MCF 10A (cell line): ENCODE measurements around the gene SYNGR2. TPM values are rescaled to one million over a fixed set of nuclear protein-coding genes. Genes with fewer than 3 reads are reported as not detected.
A peak's percentile ranks its signal among the peaks of the same experiment; 100 is the strongest.

ENCODE experiments used
- BruUV-seq: library from RNA; stranded (reverse); fragments of 400-500 nt; replicated peaks from 2 replicates; lab custom pipeline; 2021; lab: Mats Ljungman, UMichigan
- CTCF ChIA-PET: fragments of 300-600 bp; sonication (Branson Sonifier 250); formaldehyde crosslinking; extraction: SDS; loops from one replicate; lab custom pipeline; 2021; ENCODE audit warnings: antibody characterized with exemption, inconsistent platforms; lab: Yijun Ruan, JAX
- POLR2A ChIA-PET: fragments of 300-600, 350-650 bp; sonication (Branson Sonifier 250); formaldehyde crosslinking; extraction: SDS; loops from one replicate; lab custom pipeline; 2020; ENCODE audit warnings: antibody characterized with exemption, inconsistent platforms; lab: Yijun Ruan, JAX
- DNase-seq: peaks from one replicate; pipeline ENCODE4 v3.0.0-alpha.2; 2018; ENCODE audit not compliant: unreplicated experiment
- H3K27ac Mint-ChIP-seq: one replicate; pipeline ENCODE4 v1.8.0; 2022; ENCODE audit warnings: mild to moderate bottlenecking, low read depth, mixed read lengths; ENCODE audit not compliant: unreplicated experiment
- H3K27me3 Mint-ChIP-seq: one replicate; pipeline ENCODE4 v1.8.0; 2022; ENCODE audit warnings: mixed read lengths; ENCODE audit not compliant: insufficient read depth, unreplicated experiment
- H3K36me3 Mint-ChIP-seq: one replicate; pipeline ENCODE4 v1.8.0; 2022; ENCODE audit warnings: mild to moderate bottlenecking, moderate library complexity, mixed read lengths; ENCODE audit not compliant: insufficient read depth, unreplicated experiment
- H3K4me1 Mint-ChIP-seq: one replicate; pipeline ENCODE4 v1.8.0; 2022; ENCODE audit warnings: mixed read lengths; ENCODE audit not compliant: insufficient read depth, unreplicated experiment
- H3K4me3 Mint-ChIP-seq: one replicate; pipeline ENCODE4 v1.8.0; 2022; ENCODE audit warnings: mild to moderate bottlenecking, moderate library complexity, mixed read lengths; ENCODE audit not compliant: unreplicated experiment
- H3K9me3 Mint-ChIP-seq: one replicate; pipeline ENCODE4 v1.8.0; 2022; ENCODE audit warnings: mixed read lengths; ENCODE audit not compliant: unreplicated experiment
- CTCF ChIP-seq: fragments of 200-600 bp; IDR thresholded peaks from one replicate; pipeline ENCODE4 v1.8.0; 2022; ENCODE audit warnings: antibody characterized with exemption, mild to moderate bottlenecking; ENCODE audit not compliant: unreplicated experiment
- intact Hi-C: fragments of 100-400 bp; cut with micrococcal nuclease; formaldehyde crosslinking; loops from 2 replicates; pipeline ENCODE4 v1.14.1; 2022
- total RNA-seq: library from RNA; stranded (reverse); gene quantifications from 2 replicates; pipeline ENCODE4 v1.2.3, GENCODE V29; 2022

The SYNGR2 gene
- total RNA-seq, 1 experiment from 2014 or later: 52.2 TPM

GRCh38 chr17:78186692-78187595 is 18.6 kb downstream of the SYNGR2 start, which contains the start of the genes AFMID and TK1:
TSS of gene AFMID (plus strand) at chr17:78187362. CDS start at chr17:78187371, 9 bp downstream.
TSS of gene TK1 (minus strand) at chr17:78187052. CDS start at chr17:78186994, 58 bp downstream.
- peak within 1 kb of the TSS; percentile 95 for H3K4me3 Mint-ChIP-seq
- no peaks in the 10 kb centered on the region for H3K9me3 Mint-ChIP-seq
- TF ChIP-seq CTCF: peak; percentile 71
- H3K4me1 Mint-ChIP-seq: peaks cover 12% of the 10 kb centered on the region
- no peaks in the 10 kb centered on the region for H3K27me3 Mint-ChIP-seq
- intact Hi-C loops: loop anchor here (1.0 kb wide), 1 partner anchor 27 kb away; the partner anchor contains the start of gene BIRC5
- ChIA-PET POLR2A (interaction anchor here (0.5 to 1.4 kb wide), 9 partner anchors 11 to 237 kb away, joined by 3 to 4 read pairs (median 3); no protein-coding TSS in a partner anchor), CTCF (interaction anchor here (0.5 to 1.5 kb wide), 13 partner anchors 10 to 680 kb away, joined by 3 to 8 read pairs (median 3); no protein-coding TSS in a partner anchor)
- DNase-seq: peak; percentile 97
- peaks cover 32% of the 10 kb centered on the region for H3K36me3 Mint-ChIP-seq
- H3K27ac Mint-ChIP-seq: peak within 1 kb of the TSS; percentile 67
- no TSS peak for BruUV-seq

- intact Hi-C loops: no loop called here
- no peak for DNase-seq
- ChIA-PET CTCF (no interaction called here), POLR2A (no interaction called here)
- peak overlapping the region; percentile 49 for H3K27ac Mint-ChIP-seq
- H3K36me3 Mint-ChIP-seq: peaks cover 54% of the 10 kb centered on the region
- TF ChIP-seq CTCF: no peak
- H3K4me1 Mint-ChIP-seq: peaks cover 5% of the 10 kb centered on the region
- no peaks in the 10 kb centered on the region for H3K27me3 Mint-ChIP-seq
- BruUV-seq: no TSS peak
- no peak overlapping the region for H3K4me3 Mint-ChIP-seq
- H3K9me3 Mint-ChIP-seq: no peaks in the 10 kb centered on the region
Observed at GRCh38 chr17:78196716-78197115, 28.3 kb downstream of the SYNGR2 start.

- no peak for DNase-seq
- H3K27me3 Mint-ChIP-seq: no peaks in the 10 kb centered on the region
- CTCF ChIA-PET: no interaction called here
- no peak overlapping the region for H3K4me3 Mint-ChIP-seq
- peaks cover 50% of the 10 kb centered on the region for H3K36me3 Mint-ChIP-seq
- POLR2A ChIA-PET: interaction anchor here (0.8 to 1.0 kb wide), 2 partner anchors 55 to 407 kb away, joined by 3 read pairs; no protein-coding TSS in a partner anchor
- H3K4me1 Mint-ChIP-seq: peaks cover 5% of the 10 kb centered on the region
- H3K9me3 Mint-ChIP-seq: no peaks in the 10 kb centered on the region
- H3K27ac Mint-ChIP-seq: peak overlapping the region; percentile 49
- BruUV-seq: no TSS peak
- no peak for TF ChIP-seq CTCF
- intact Hi-C loops: no loop called here
Observed at GRCh38 chr17:78197147-78197832, 28.9 kb downstream of the SYNGR2 start.
